Natural killer cell (primary cell): ENCODE results near the gene CCND2. TPM values are rescaled to one million over a fixed set of nuclear protein-coding genes. Genes with fewer than 3 reads are reported as not detected.

Source experiments
- ATAC-seq, 3 donors: fragments of 150-1000 bp in 2 of 3; fragments of 200-7000 bp in 1 of 3; cut with Tn5 transposase; 1 replicate in 1 of 3; 2 replicates in 2 of 3; pipeline ENCODE4 v1.10.0; 2021; ENCODE audit warnings: mild to moderate bottlenecking in 2 of 3, moderate library complexity in 2 of 3
- DNase-seq, 2 donors: peaks; one replicate each; pipeline versions ENCODE4 v3.0.0 to v3.0.0-alpha.2; 2013 to 2021; ENCODE audit warnings: mixed read lengths in 1 of 2
- H3K27ac ChIP-seq: one replicate; pipeline ENCODE4 v1.5.1; 2013; ENCODE audit warnings: mild to moderate bottlenecking, low read length
- H3K27me3 ChIP-seq: one replicate; pipeline ENCODE4 v1.6.1; 2013; ENCODE audit warnings: low read length; ENCODE audit not compliant: control insufficient read depth, insufficient read depth
- H3K36me3 ChIP-seq: one replicate; pipeline ENCODE4 v1.6.1; 2013; ENCODE audit warnings: low read length; ENCODE audit not compliant: control insufficient read depth, insufficient read depth
- H3K4me1 ChIP-seq: one replicate; pipeline ENCODE4 v1.6.1; 2013; ENCODE audit warnings: low read length; ENCODE audit not compliant: control insufficient read depth, insufficient read depth
- H3K4me3 ChIP-seq: one replicate; pipeline ENCODE4 v1.5.1; 2013; ENCODE audit warnings: low read length
- H3K9me3 ChIP-seq: one replicate; pipeline ENCODE4 v1.6.1; 2013; ENCODE audit warnings: low read length; ENCODE audit not compliant: control insufficient read depth, insufficient read depth
- H3K27ac Mint-ChIP-seq, 2 donors: one replicate each; pipeline ENCODE4 v1.8.0; 2022; ENCODE audit warnings: mild to moderate bottlenecking in 2 of 2, mixed read lengths in 2 of 2, moderate library complexity in 1 of 2
- H3K27me3 Mint-ChIP-seq, 2 donors: one replicate each; pipeline ENCODE4 v1.8.0; 2022; ENCODE audit warnings: low read depth in 2 of 2, mixed read lengths in 2 of 2
- H3K36me3 Mint-ChIP-seq: one replicate; pipeline ENCODE4 v1.8.0; 2022; ENCODE audit warnings: mixed read lengths
- H3K4me1 Mint-ChIP-seq, 2 donors: one replicate each; pipeline ENCODE4 v1.8.0; 2022; ENCODE audit warnings: mixed read lengths in 2 of 2
- H3K4me3 Mint-ChIP-seq: one replicate; pipeline ENCODE4 v1.8.0; 2022; ENCODE audit warnings: mild to moderate bottlenecking, moderate library complexity, mixed read lengths
- H3K9me3 Mint-ChIP-seq, 2 donors: one replicate each; pipeline ENCODE4 v1.8.0; 2022; ENCODE audit warnings: mixed read lengths in 2 of 2
- WGBS: methylation state at CpG from one replicate; pipeline ENCODE4 v1.1.7; 2013; ENCODE audit warnings: missing lambda C conversion rate; ENCODE audit not compliant: insufficient coverage; 5-methylcytosine and 5-hydroxymethylcytosine counted together
- intact Hi-C: fragments of 100-400 bp; cut with micrococcal nuclease; formaldehyde crosslinking; loops from one replicate; pipeline ENCODE4 v1.14.2; 2022
- total RNA-seq, 4 donors: library from RNA; stranded (reverse); fragments of 120-200 nt in 1 of 4; gene quantifications; one replicate each; pipeline versions ENCODE4 v1.2.3 to v1.2.4, GENCODE V29; 2013 to 2022
- TF ChIP-seq, protein P1 (sequence below): fragments of 200-600 bp; IDR thresholded peaks from one replicate; pipeline ENCODE4 v1.8.0; 2022; ENCODE audit warnings: antibody characterized with exemption

Gene CCND2
- total RNA-seq, 3 donors from 2014 or later (not counting 1 experiment from before 2014, with no cell fraction given) = 164 to 247 (median 228) TPM

GRCh38 chr12:4279198-4279690, 5.7 kb downstream of the CCND2 start:
- Histone ChIP-seq H3K27me3 (no peaks in the 10 kb centered on the region), H3K36me3 (peaks cover 78% of the 10 kb centered on the region), H3K9me3 (no peaks in the 10 kb centered on the region), H3K27ac (no peak overlapping the region), H3K4me1 (peaks cover 52% of the 10 kb centered on the region), H3K4me3 (no peak overlapping the region)
- WGBS = 80% methylated on average over 10 of the region's 10 CpGs
- no peak for ATAC-seq
- DNase-seq = peak in 1 of 2 donors; percentile 2
- TF ChIP-seq, protein P1, sequence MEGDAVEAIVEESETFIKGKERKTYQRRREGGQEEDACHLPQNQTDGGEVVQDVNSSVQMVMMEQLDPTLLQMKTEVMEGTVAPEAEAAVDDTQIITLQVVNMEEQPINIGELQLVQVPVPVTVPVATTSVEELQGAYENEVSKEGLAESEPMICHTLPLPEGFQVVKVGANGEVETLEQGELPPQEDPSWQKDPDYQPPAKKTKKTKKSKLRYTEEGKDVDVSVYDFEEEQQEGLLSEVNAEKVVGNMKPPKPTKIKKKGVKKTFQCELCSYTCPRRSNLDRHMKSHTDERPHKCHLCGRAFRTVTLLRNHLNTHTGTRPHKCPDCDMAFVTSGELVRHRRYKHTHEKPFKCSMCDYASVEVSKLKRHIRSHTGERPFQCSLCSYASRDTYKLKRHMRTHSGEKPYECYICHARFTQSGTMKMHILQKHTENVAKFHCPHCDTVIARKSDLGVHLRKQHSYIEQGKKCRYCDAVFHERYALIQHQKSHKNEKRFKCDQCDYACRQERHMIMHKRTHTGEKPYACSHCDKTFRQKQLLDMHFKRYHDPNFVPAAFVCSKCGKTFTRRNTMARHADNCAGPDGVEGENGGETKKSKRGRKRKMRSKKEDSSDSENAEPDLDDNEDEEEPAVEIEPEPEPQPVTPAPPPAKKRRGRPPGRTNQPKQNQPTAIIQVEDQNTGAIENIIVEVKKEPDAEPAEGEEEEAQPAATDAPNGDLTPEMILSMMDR = no peak
- Mint-ChIP-seq H3K27ac (peak overlapping the region; percentile 67 to 71), H3K4me3 (peak overlapping the region; percentile 31), H3K36me3 (peaks cover 8% of the 10 kb centered on the region), H3K9me3 (no peaks in the 10 kb centered on the region), H3K4me1 (peaks cover 66% of the 10 kb centered on the region in 2 donors), H3K27me3 (no peaks in the 10 kb centered on the region)
- intact Hi-C loops = no loop called here

GRCh38 chr12:4280351-4281163, 7.0 kb downstream of the CCND2 start:
- Mint-ChIP-seq H3K27ac (peak overlapping the region; percentile 71 to 77), H3K4me1 (peaks cover 61 to 68% of the 10 kb centered on the region in 2 donors), H3K27me3 (no peaks in the 10 kb centered on the region), H3K4me3 (no peak overlapping the region), H3K36me3 (peaks cover 8% of the 10 kb centered on the region), H3K9me3 (no peaks in the 10 kb centered on the region)
- peaks cover 46% of the 10 kb centered on the region for H3K4me1 ChIP-seq
- intact Hi-C loops = no loop called here
- TF ChIP-seq, protein P1 = no peak
- peaks cover 89% of the 10 kb centered on the region for H3K36me3 ChIP-seq
- no peaks in the 10 kb centered on the region for H3K27me3 ChIP-seq
- no peak overlapping the region for H3K27ac ChIP-seq
- no peaks in the 10 kb centered on the region for H3K9me3 ChIP-seq
- no peak for DNase-seq
- no peak overlapping the region for H3K4me3 ChIP-seq
- ATAC-seq = no peak
- 86% methylated on average over 14 of the region's 15 CpGs for WGBS

- WGBS = 95% methylated on average over 16 of the region's 16 CpGs
- DNase-seq = no peak
- H3K36me3 ChIP-seq = peaks cover 92% of the 10 kb centered on the region
- intact Hi-C loops = no loop called here
- Mint-ChIP-seq H3K36me3 (peaks cover 8% of the 10 kb centered on the region), H3K4me3 (no peak overlapping the region), H3K27me3 (no peaks in the 10 kb centered on the region), H3K27ac (peak overlapping the region in 1 of 2 donors; percentile 17), H3K9me3 (no peaks in the 10 kb centered on the region), H3K4me1 (peaks cover 63 to 70% of the 10 kb centered on the region in 2 donors)
- H3K27ac ChIP-seq = no peak overlapping the region
- H3K9me3 ChIP-seq = no peaks in the 10 kb centered on the region
- TF ChIP-seq, protein P1 = no peak
- H3K4me3 ChIP-seq = no peak overlapping the region
- no peak for ATAC-seq
- H3K4me1 ChIP-seq = peaks cover 40% of the 10 kb centered on the region
- no peaks in the 10 kb centered on the region for H3K27me3 ChIP-seq
Observed at GRCh38 chr12:4281173-4281654, 7.7 kb downstream of the CCND2 start.
